Memory B cell (primary cell): ENCODE results near the gene LRRD1.
"Not testable (repeated sequence)": the region's sequence is repeated elsewhere in the genome, so short reads cannot be mapped to it uniquely, and the experiment has no call there.

Experiments
- ATAC-seq: fragments of 150-1000 bp; cut with Tn5 transposase; 2 replicates; pipeline ENCODE4 v1.10.0; 2021; ENCODE audit warnings: low read depth, mild to moderate bottlenecking, moderate library complexity
- DNase-seq, 2 donors: peaks; one replicate each; pipeline ENCODE4 v3.0.0; 2022; ENCODE audit warnings: low spot score in 2 of 2
- H3K27ac Mint-ChIP-seq: one replicate; pipeline ENCODE4 v1.8.0; 2022; ENCODE audit warnings: mild to moderate bottlenecking, moderate library complexity, mixed read lengths
- H3K27me3 Mint-ChIP-seq: one replicate; pipeline ENCODE4 v1.8.0; 2022; ENCODE audit warnings: mixed read lengths
- H3K36me3 Mint-ChIP-seq: one replicate; pipeline ENCODE4 v1.8.0; 2022; ENCODE audit warnings: mild to moderate bottlenecking, mixed read lengths
- H3K4me1 Mint-ChIP-seq: one replicate; pipeline ENCODE4 v1.8.0; 2022; ENCODE audit warnings: mixed read lengths
- H3K4me3 Mint-ChIP-seq: one replicate; pipeline ENCODE4 v1.8.0; 2022; ENCODE audit warnings: mild to moderate bottlenecking, moderate library complexity, mixed read lengths
- H3K9me3 Mint-ChIP-seq: one replicate; pipeline ENCODE4 v1.8.0; 2022; ENCODE audit warnings: mixed read lengths

LRRD1 gene

GRCh38 chr7:92178928-92179924 is at the start of gene LRRD1:
Gene LRRD1, minus strand, starts transcription at chr7:92179142. Its CDS starts 13,940 bp downstream, at chr7:92165202.
- Mint-ChIP-seq H3K4me3 (peak within 1 kb of the TSS; percentile 76), H3K4me1 (peaks cover 2% of the 10 kb centered on the region), H3K9me3 (peaks cover 1% of the 10 kb centered on the region), H3K27ac (no peak within 1 kb of the TSS), H3K36me3 (no peaks in the 10 kb centered on the region), H3K27me3 (no peaks in the 10 kb centered on the region)
- ATAC-seq, result peak; percentile 96
- DNase-seq, result peak; percentile 85 to 96

DNA sequence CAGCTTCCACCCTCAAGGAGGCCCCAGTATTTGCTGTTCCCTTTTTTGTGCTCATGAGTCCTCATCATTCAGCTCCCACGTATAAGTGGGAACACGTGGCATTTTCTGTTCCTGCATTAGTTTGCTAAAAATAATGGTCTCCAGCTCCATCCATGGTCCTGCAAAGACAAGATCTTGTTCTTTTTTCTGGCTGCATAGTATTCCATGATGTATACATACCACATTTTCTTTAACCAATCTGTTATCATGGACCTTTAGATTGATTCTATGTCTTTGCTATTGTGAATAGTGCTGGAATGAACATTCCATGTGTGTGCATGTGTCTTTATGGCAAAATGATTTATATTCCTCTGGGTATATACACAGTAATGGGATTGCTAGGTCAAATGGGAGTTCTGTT is 49.8 kb upstream of the LRRD1 start:
- Mint-ChIP-seq H3K4me1 (no peaks in the 10 kb centered on the region), H3K4me3 (no peak overlapping the region), H3K27me3 (no peaks in the 10 kb centered on the region), H3K9me3 (peaks cover 3% of the 10 kb centered on the region), H3K36me3 (peaks cover 42% of the 10 kb centered on the region), H3K27ac (no peak overlapping the region)
- ATAC-seq (no peak), DNase-seq (no peak)

DNA sequence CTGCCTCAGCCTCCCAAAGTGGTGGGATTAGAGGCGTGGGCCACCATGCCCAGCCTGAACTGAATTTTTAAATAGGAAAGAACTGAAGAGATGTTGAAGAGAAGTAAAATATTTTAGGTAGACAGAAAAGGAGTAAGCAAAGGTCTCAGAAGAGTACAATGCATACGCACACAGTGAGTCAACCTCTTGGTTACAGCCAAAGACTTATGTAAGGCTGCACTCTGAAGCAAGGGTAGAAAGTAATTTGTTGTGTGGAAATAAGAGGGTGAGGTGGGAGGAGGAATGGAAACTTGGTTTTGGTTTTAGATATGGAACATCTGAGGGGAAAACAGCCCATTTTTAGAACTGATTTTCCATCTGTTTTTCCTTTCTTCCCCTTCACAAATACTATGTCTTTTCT is 49.2 kb upstream of the LRRD1 start:
- H3K27ac Mint-ChIP-seq, result peak overlapping the region; percentile 45
- no peak for ATAC-seq
- H3K4me3 Mint-ChIP-seq, result no peak overlapping the region

GRCh38 chr7:92226981-92227380 is 48.0 kb upstream of the LRRD1 start:
- no peak for DNase-seq
- Mint-ChIP-seq H3K36me3 (peaks cover 33% of the 10 kb centered on the region), H3K4me3 (no peak overlapping the region), H3K4me1 (no peaks in the 10 kb centered on the region), H3K27ac (no peak overlapping the region), H3K27me3 (no peaks in the 10 kb centered on the region), H3K9me3 (peaks cover 3% of the 10 kb centered on the region)
- ATAC-seq, result no peak

More for the DNA sequence above, 49.2 kb upstream of the LRRD1 start:
- Mint-ChIP-seq H3K9me3 (peaks cover 3% of the 10 kb centered on the region), H3K36me3 (peaks cover 37% of the 10 kb centered on the region), H3K27me3 (no peaks in the 10 kb centered on the region), H3K4me1 (no peaks in the 10 kb centered on the region)
- DNase-seq, result no peak

DNA sequence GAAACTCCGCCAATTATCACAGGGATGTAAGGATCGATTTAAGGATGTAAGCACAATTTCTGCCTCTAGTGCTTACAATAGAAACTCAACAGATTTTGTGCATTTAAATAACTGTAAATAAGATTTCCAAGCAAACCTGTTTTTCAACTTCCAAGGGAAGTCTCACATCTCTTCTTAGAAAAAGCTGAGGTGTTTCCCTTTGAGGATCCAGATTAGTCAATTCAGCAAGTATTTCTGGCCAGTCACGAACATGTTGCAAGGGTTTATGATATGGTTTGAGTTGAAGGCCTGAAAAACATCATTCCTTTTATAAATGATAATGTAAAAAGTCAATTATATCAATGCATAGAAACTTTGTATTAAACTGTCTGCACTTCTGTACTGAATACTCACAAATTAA is 42.8 kb upstream of the LRRD1 start:
- H3K27me3 Mint-ChIP-seq, result no peaks in the 10 kb centered on the region
- H3K9me3 Mint-ChIP-seq, result no peaks in the 10 kb centered on the region
- H3K27ac Mint-ChIP-seq, result no peak overlapping the region
- H3K4me3 Mint-ChIP-seq, result no peak overlapping the region
- no peaks in the 10 kb centered on the region for H3K4me1 Mint-ChIP-seq
- ATAC-seq (no peak), DNase-seq (no peak)
- peaks cover 29% of the 10 kb centered on the region for H3K36me3 Mint-ChIP-seq

GRCh38 chr7:92206672-92207071 is 27.7 kb upstream of the LRRD1 start:
- Mint-ChIP-seq H3K9me3 (peaks cover 15% of the 10 kb centered on the region), H3K4me1 (peaks cover 2% of the 10 kb centered on the region), H3K27me3 (no peaks in the 10 kb centered on the region), H3K4me3 (no peak overlapping the region), H3K27ac (no peak overlapping the region), H3K36me3 (peaks cover 62% of the 10 kb centered on the region)
- no peak for ATAC-seq
- DNase-seq, result no peak

DNA sequence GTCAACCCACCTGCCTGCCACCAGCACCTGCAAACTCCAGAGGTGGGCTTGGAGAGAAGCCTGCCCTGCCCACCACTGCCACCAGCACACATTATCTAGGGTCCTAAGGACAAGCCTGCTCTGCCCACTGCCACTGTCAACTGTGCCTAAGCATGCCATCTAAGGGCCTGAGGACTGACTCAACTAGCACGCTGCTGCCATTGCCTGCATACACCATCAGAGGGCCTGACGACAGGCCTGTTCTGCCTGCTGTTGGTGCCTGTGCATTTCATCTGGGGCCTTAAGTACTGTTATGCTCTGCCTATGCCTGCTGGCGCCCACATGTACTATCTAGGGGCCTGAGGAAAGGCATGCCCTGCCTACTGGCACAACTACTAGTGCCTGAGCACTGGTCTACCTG is 27.0 kb upstream of the LRRD1 start:
- DNase-seq (no peak), ATAC-seq (no peak)
- Mint-ChIP-seq H3K27me3 (no peaks in the 10 kb centered on the region), H3K36me3 (peaks cover 58% of the 10 kb centered on the region), H3K9me3 (peaks cover 12% of the 10 kb centered on the region), H3K27ac (no peak overlapping the region), H3K4me3 (no peak overlapping the region), H3K4me1 (peaks cover 2% of the 10 kb centered on the region)

DNA sequence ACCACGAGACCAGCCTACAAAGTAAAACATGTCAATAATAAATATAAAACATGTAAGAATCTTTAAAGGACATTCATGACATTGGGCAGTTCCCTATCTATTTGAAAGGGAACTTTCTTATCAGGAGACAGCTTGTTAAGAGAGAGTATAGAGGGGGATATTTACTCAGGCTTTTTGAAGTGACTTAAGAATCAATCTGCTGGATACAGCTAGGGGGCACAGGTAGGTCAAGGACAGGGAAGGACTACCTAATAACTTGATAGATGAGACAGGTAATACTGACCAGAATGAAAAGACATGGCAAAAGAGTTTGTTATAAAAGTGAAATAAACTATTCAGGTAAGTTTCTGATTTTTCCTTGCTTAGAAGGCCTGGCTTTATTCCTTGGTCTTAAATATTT is 21.8 kb upstream of the LRRD1 start:
- Mint-ChIP-seq H3K36me3 (peaks cover 35% of the 10 kb centered on the region), H3K9me3 (no peaks in the 10 kb centered on the region), H3K4me3 (no peak overlapping the region)

GRCh38 chr7:92192326-92192725 is 13.4 kb upstream of the LRRD1 start:
- ATAC-seq (peak; percentile 32), DNase-seq (no peak)
- Mint-ChIP-seq H3K27me3 (no peaks in the 10 kb centered on the region), H3K27ac (no peak overlapping the region), H3K4me3 (no peak overlapping the region), H3K9me3 (peaks cover 15% of the 10 kb centered on the region), H3K4me1 (no peaks in the 10 kb centered on the region), H3K36me3 (peaks cover 16% of the 10 kb centered on the region)

More for the DNA sequence above, 21.8 kb upstream of the LRRD1 start:
- H3K4me1 Mint-ChIP-seq, result peaks cover 2% of the 10 kb centered on the region
- no peak overlapping the region for H3K27ac Mint-ChIP-seq
- no peak for DNase-seq
- no peak for ATAC-seq
- H3K27me3 Mint-ChIP-seq, result no peaks in the 10 kb centered on the region

GRCh38 chr7:92189246-92189645 is 10.3 kb upstream of the LRRD1 start:
- not testable (repeated sequence) for H3K27ac Mint-ChIP-seq, H3K4me3 Mint-ChIP-seq, H3K27me3 Mint-ChIP-seq, DNase-seq, ATAC-seq, H3K36me3 Mint-ChIP-seq, H3K4me1 Mint-ChIP-seq
- H3K9me3 Mint-ChIP-seq, result peaks cover 15% of the 10 kb centered on the region

GRCh38 chr7:92184294-92184693 is 5.4 kb upstream of the LRRD1 start:
- H3K36me3 Mint-ChIP-seq, H3K27me3 Mint-ChIP-seq: not testable (repeated sequence)

GRCh38 chr7:92177362-92177761 is 1.6 kb downstream of the LRRD1 start:
- H3K36me3 Mint-ChIP-seq, result no peaks in the 10 kb centered on the region
- no peaks in the 10 kb centered on the region for H3K27me3 Mint-ChIP-seq
- no peak for ATAC-seq
- no peak for DNase-seq
- no peak overlapping the region for H3K4me3 Mint-ChIP-seq
- no peaks in the 10 kb centered on the region for H3K9me3 Mint-ChIP-seq
- H3K4me1 Mint-ChIP-seq, result peaks cover 2% of the 10 kb centered on the region
- no peak overlapping the region for H3K27ac Mint-ChIP-seq

More at GRCh38 chr7:92184294-92184693, 5.4 kb upstream of the LRRD1 start:
- H3K27ac Mint-ChIP-seq, DNase-seq, ATAC-seq, H3K9me3 Mint-ChIP-seq, H3K4me3 Mint-ChIP-seq, H3K4me1 Mint-ChIP-seq: not testable (repeated sequence)

- H3K4me3 Mint-ChIP-seq, ATAC-seq, DNase-seq, H3K4me1 Mint-ChIP-seq, H3K9me3 Mint-ChIP-seq, H3K36me3 Mint-ChIP-seq, H3K27me3 Mint-ChIP-seq, H3K27ac Mint-ChIP-seq: not testable (repeated sequence)
These were observed 9.4 kb downstream of the LRRD1 start for GRCh38 chr7:92169529-92169928.

- peaks cover 5% of the 10 kb centered on the region for H3K27me3 Mint-ChIP-seq
- no peak for DNase-seq
- no peaks in the 10 kb centered on the region for H3K9me3 Mint-ChIP-seq
- no peak overlapping the region for H3K27ac Mint-ChIP-seq
- H3K4me3 Mint-ChIP-seq, result no peak overlapping the region
- H3K36me3 Mint-ChIP-seq, result no peaks in the 10 kb centered on the region
- ATAC-seq, result no peak
- H3K4me1 Mint-ChIP-seq, result peaks cover 2% of the 10 kb centered on the region
These were observed 17.7 kb downstream of the LRRD1 start for GRCh38 chr7:92161271-92161670.
